ENCODE results near the gene DENND2C. TPM values are rescaled to one million over a fixed set of nuclear protein-coding genes. Genes with fewer than 3 reads are reported as not detected.

The DENND2C gene
- total and polyA plus RNA-seq, 2 donors (not counting 1 experiment from before 2014, with no cell fraction given), result 1.3 to 1.7 TPM

- Histone ChIP-seq H2AFZ (ENCODE audit: low read length) (no peak overlapping the region), H3K9me3 (ENCODE audit: control insufficient read depth, insufficient read depth, low read depth, low read length) (no peaks in the 10 kb centered on the region), H3K4me1 (ENCODE audit: control insufficient read depth, extremely low read depth, insufficient read depth, low read length) (peaks cover 3% of the 10 kb centered on the region), H3K36me3 (ENCODE audit: control insufficient read depth, insufficient read depth, low read length) (no peaks in the 10 kb centered on the region), H3K4me2 (ENCODE audit: extremely low read depth, insufficient read depth, low read length) (no peak overlapping the region), H3K27ac (ENCODE audit: insufficient read depth, low read length) (no peak overlapping the region), H3K9ac (ENCODE audit: insufficient read depth, low read length) (peak overlapping the region; percentile 10), H3K4me3 (replicated peaks in 1 of 4; ENCODE audit: control extremely low read depth in 1 of 4, insufficient read depth in 1 of 4, low read depth in 3 of 4, low read length in 4 of 4) (no peak overlapping the region), H3K27me3 (ENCODE audit: control insufficient read depth, insufficient read depth, low read length) (peaks cover 4% of the 10 kb centered on the region), H4K20me1 (ENCODE audit: control insufficient read depth, extremely low read depth, insufficient read depth, low read length) (no peaks in the 10 kb centered on the region), H3K79me2 (ENCODE audit: control insufficient read depth, insufficient read depth, low read length) (no peaks in the 10 kb centered on the region)
- peak; percentile 15 to 42 for DNase-seq (ENCODE audit: low read depth in 2 of 2)
- peak in 1 of 2 donors; percentile 37 for TF ChIP-seq CTCF (conservative IDR thresholded peaks at IDR 0.05 in 1 of 2, IDR thresholded peaks at IDR 0.05 in 1 of 2; ENCODE audit: low read depth in 1 of 2, low read length in 2 of 2)
- TF ChIP-seq EZH2 (IDR thresholded peaks at IDR 0.05; ENCODE audit: low read length, missing control alignments), result no peak
Measured at GRCh38 chr1:114671011-114671938, 1.4 kb upstream of the DENND2C start.

- Histone ChIP-seq H3K9me3 (ENCODE audit: control insufficient read depth, insufficient read depth, low read depth, low read length) (no peaks in the 10 kb centered on the region), H4K20me1 (ENCODE audit: control insufficient read depth, extremely low read depth, insufficient read depth, low read length) (no peaks in the 10 kb centered on the region), H3K4me1 (ENCODE audit: control insufficient read depth, extremely low read depth, insufficient read depth, low read length) (peaks cover 3% of the 10 kb centered on the region), H3K4me3 (replicated peaks in 1 of 4; ENCODE audit: control extremely low read depth in 1 of 4, insufficient read depth in 1 of 4, low read depth in 3 of 4, low read length in 4 of 4) (peak overlapping the region; percentile 80 to 97 (median 82)), H3K9ac (ENCODE audit: insufficient read depth, low read length) (peak overlapping the region; percentile 91), H3K36me3 (ENCODE audit: control insufficient read depth, insufficient read depth, low read length) (no peaks in the 10 kb centered on the region), H2AFZ (ENCODE audit: low read length) (peak overlapping the region; percentile 99), H3K79me2 (ENCODE audit: control insufficient read depth, insufficient read depth, low read length) (no peaks in the 10 kb centered on the region), H3K4me2 (ENCODE audit: extremely low read depth, insufficient read depth, low read length) (peak overlapping the region; percentile 98), H3K27ac (ENCODE audit: insufficient read depth, low read length) (peak overlapping the region; percentile 94), H3K27me3 (ENCODE audit: control insufficient read depth, insufficient read depth, low read length) (peaks cover under 1% of the 10 kb centered on the region)
- TF ChIP-seq CTCF (conservative IDR thresholded peaks at IDR 0.05 in 1 of 2, IDR thresholded peaks at IDR 0.05 in 1 of 2; ENCODE audit: low read depth in 1 of 2, low read length in 2 of 2) (no peak), EZH2 (IDR thresholded peaks at IDR 0.05; ENCODE audit: low read length, missing control alignments) (no peak)
- peak; percentile 83 to 84 for DNase-seq (ENCODE audit: low read depth in 2 of 2)
Measured at GRCh38 chr1:114670083-114671010, 498 bp upstream of the DENND2C start.
